Activated naive CD4-positive, alpha-beta T cell treated with anti-CD3 and anti-CD28 coated beads for 36 hours (primary cell): ENCODE measurements around the gene ITK. TPM values are rescaled to one million over a fixed set of nuclear protein-coding genes. Genes with fewer than 3 reads are reported as not detected.
"Not testable (repeated sequence)": the region's sequence is repeated elsewhere in the genome, so short reads cannot be mapped to it uniquely, and the experiment has no call there.

Experiments used
- CTCF ChIA-PET: fragments of 350-600 bp; sonication (Branson Sonifier 250); formaldehyde crosslinking; loops from one replicate; lab custom pipeline; 2021; ENCODE audit warnings: antibody characterized with exemption; lab: Charles Lee
- DNase-seq: peaks from one replicate; pipeline ENCODE4 v3.0.0-alpha.2; 2020
- H3K27ac Mint-ChIP-seq: one replicate; pipeline ENCODE4 v1.8.0; 2021; ENCODE audit warnings: mild to moderate bottlenecking, mixed read lengths
- H3K27me3 Mint-ChIP-seq: one replicate; pipeline ENCODE4 v1.8.0; 2021; ENCODE audit warnings: low read depth, mixed read lengths
- H3K36me3 Mint-ChIP-seq: one replicate; pipeline ENCODE4 v1.8.0; 2021; ENCODE audit warnings: low read depth, mixed read lengths
- H3K4me1 Mint-ChIP-seq: one replicate; pipeline ENCODE4 v1.8.0; 2021; ENCODE audit warnings: low read depth, mixed read lengths
- H3K4me3 Mint-ChIP-seq: one replicate; pipeline ENCODE4 v1.8.0; 2021; ENCODE audit warnings: mild to moderate bottlenecking, moderate library complexity, mixed read lengths
- H3K9me3 Mint-ChIP-seq: one replicate; pipeline ENCODE4 v1.8.0; 2021; ENCODE audit warnings: mixed read lengths
- intact Hi-C: fragments of 100-400 bp; cut with micrococcal nuclease; formaldehyde crosslinking; loops from one replicate; pipeline ENCODE4 v1.15.1; 2023
- total RNA-seq, 2 experiments: library from RNA; stranded (reverse); gene quantifications; one replicate each; pipeline ENCODE4 v1.2.3, GENCODE V29; 2021

Gene ITK
- total RNA-seq, 2 experiments from 2014 or later: 340 TPM

DNA sequence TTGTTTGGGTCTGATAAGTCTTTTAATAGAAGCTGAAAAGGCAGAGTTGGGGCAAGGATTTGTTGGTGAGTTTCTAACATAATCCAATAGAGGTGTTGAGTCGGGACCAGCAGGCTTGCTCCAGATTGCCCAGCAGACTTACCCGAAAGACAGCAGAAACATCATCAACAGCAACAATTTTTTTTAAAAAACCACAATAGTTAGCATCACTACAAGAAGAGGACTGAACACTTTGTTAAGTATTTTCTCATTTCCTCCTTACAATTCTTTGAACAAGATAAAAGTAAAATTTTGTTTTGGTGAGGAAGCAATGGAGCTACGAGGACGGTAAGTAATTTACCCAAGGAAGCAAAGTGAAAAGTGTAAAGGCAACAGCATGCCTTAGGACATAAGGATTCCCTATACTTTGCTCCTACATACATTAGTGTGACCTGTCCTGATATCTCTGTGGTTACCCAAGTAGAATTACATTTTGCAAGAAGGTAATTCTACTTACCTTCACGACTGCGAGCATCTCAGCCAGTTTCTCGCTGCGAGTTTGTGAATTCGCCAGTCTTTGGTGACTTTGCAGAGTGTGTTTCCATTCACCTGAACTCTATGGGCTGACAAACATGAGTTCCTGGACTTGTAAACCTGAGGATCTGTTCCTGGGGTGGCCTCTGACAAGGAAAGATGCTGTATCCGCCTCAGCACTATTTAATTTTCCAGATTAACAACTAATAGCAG lies 13.2 kb downstream of the ITK start:
- peak overlapping the region; percentile 100 for H3K27ac Mint-ChIP-seq
- H3K4me3 Mint-ChIP-seq: peak overlapping the region; percentile 85
- no peaks in the 10 kb centered on the region for H3K9me3 Mint-ChIP-seq
- DNase-seq: peak; percentile 54
- CTCF ChIA-PET: interaction anchor here (0.9 to 6.2 kb wide), 6 partner anchors 9 to 32 kb away, joined by 3 to 27 read pairs (median 6); partner anchors contain the start of gene ITK
- peaks cover 88% of the 10 kb centered on the region for H3K4me1 Mint-ChIP-seq
- intact Hi-C loops: no loop called here
- peaks cover 82% of the 10 kb centered on the region for H3K36me3 Mint-ChIP-seq
- H3K27me3 Mint-ChIP-seq: no peaks in the 10 kb centered on the region

DNA sequence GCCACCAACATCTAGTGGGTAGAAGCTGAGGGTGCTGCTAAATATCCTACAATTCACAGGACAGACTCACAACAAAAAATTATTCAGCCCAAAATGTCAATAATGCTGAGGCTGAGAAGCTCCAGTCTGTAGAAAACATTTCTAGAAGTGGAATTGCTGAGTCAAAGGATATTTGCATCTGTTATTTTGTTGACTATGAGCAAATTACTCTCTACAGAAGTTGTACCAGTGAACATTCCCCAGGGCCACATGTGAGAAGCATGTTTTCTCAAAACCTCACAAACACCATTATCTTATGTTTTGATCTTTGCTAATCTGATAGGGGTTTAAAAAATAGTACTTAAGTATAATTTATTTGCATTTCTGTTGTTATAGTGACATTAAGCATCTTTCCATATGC lies 15.4 kb downstream of the ITK start:
- H3K36me3 Mint-ChIP-seq: peaks cover 80% of the 10 kb centered on the region
- CTCF ChIA-PET: interaction anchor here (0.9 to 1.1 kb wide), 4 partner anchors 9 to 18 kb away, joined by 3 to 5 read pairs (median 4); no protein-coding TSS in a partner anchor
- DNase-seq: no peak
- H3K4me3 Mint-ChIP-seq: peak overlapping the region; percentile 50
- intact Hi-C loops: no loop called here
- no peaks in the 10 kb centered on the region for H3K9me3 Mint-ChIP-seq
- H3K27ac Mint-ChIP-seq: peak overlapping the region; percentile 100
- H3K27me3 Mint-ChIP-seq: no peaks in the 10 kb centered on the region
- H3K4me1 Mint-ChIP-seq: peaks cover 90% of the 10 kb centered on the region

DNA sequence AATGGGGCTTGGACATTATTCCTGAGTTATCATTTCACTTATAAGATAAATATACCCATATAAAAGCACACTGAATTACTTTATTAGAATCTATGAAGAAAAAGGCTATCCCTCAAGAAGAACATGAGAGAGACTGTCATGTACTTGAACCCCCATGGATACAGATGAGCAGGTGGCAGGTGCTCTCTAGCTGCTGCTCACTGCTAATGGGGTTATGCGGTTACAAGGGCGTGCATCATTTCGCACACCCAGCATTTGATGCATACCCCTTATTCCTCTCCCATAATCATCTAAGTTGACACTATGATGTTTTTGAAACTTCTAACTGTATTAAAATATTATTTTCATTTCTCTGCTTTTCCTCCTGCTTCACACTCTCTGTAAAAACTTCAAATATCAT lies 16.4 kb downstream of the ITK start:
- peaks cover 92% of the 10 kb centered on the region for H3K4me1 Mint-ChIP-seq
- no peaks in the 10 kb centered on the region for H3K27me3 Mint-ChIP-seq
- CTCF ChIA-PET: no interaction called here
- peak overlapping the region; percentile 100 for H3K27ac Mint-ChIP-seq
- no peaks in the 10 kb centered on the region for H3K9me3 Mint-ChIP-seq
- peaks cover 82% of the 10 kb centered on the region for H3K36me3 Mint-ChIP-seq
- intact Hi-C loops: no loop called here
- H3K4me3 Mint-ChIP-seq: peak overlapping the region; percentile 43
- peak; percentile 56 for DNase-seq

DNA sequence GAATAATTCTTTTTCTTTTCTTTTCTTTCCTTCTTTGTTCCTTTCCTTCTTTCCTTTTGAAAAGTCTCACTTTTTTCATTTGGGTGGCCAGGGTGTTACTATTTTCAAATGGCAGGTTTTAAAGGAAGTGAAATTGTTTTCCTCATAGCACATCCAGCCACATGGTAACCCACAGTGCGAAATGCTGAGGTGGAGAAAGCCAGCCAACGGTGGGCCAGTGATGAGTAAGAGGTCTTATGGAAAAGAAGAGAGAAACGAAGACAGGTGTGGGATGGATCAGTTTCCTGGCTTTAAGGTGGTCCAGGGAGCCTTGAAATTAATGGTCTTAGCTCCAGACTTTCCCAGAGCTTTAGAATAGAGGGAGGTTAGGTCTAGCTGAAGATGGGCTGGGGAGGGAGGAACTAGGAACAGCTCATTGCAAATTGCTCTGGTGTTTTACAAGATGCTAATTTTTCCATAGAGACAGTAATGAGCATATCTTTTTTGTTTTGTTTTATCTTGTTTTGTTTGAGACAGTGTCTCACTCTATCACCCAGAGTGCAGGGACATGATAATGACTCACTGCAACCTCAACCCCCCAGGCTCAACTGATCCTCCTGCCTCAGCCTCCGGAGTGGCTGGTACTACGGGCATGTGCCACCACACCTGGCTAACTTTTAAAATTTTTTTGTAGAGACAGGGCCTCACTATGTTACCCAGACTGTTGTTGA lies 17.8 kb downstream of the ITK start:
- peak overlapping the region; percentile 100 for H3K27ac Mint-ChIP-seq
- H3K27me3 Mint-ChIP-seq: no peaks in the 10 kb centered on the region
- peak; percentile 80 for DNase-seq
- H3K4me3 Mint-ChIP-seq: peak overlapping the region; percentile 48
- H3K4me1 Mint-ChIP-seq: peaks cover 93% of the 10 kb centered on the region
- intact Hi-C loops: loop anchor here (1.0 to 2.0 kb wide), 5 partner anchors 10 to 50 kb away; no protein-coding TSS in a partner anchor
- H3K36me3 Mint-ChIP-seq: peaks cover 81% of the 10 kb centered on the region
- CTCF ChIA-PET: interaction anchor here (0.8 to 1.8 kb wide), 8 partner anchors 8 to 56 kb away, joined by 3 to 5 read pairs (median 4); partner anchors contain the start of gene ITK
- H3K9me3 Mint-ChIP-seq: no peaks in the 10 kb centered on the region

DNA sequence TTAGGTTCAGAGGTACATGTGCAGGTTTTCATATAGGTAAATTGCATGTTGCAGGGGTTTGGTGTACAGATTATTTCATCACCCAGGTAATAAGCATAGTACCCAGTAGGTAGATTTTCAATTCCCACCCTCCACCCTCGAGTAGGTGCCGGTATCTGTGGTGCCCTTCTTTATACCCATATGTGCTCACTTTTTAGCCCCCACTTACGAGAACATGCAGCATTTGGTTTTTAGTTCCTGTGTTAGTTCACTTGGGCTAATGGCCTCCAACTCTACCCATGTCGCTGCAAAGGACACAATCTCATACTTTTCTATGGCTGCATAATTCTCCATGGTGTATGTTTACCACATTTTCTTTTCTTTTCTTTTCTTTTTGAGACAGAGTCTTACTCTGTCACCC lies 21.2 kb downstream of the ITK start:
- H3K36me3 Mint-ChIP-seq: peaks cover 77% of the 10 kb centered on the region
- no peak for DNase-seq
- H3K27me3 Mint-ChIP-seq: no peaks in the 10 kb centered on the region
- peak overlapping the region; percentile 100 for H3K27ac Mint-ChIP-seq
- H3K4me1 Mint-ChIP-seq: peaks cover 90% of the 10 kb centered on the region
- H3K9me3 Mint-ChIP-seq: no peaks in the 10 kb centered on the region
- CTCF ChIA-PET: no interaction called here
- intact Hi-C loops: no loop called here
- peak overlapping the region; percentile 72 for H3K4me3 Mint-ChIP-seq

DNA sequence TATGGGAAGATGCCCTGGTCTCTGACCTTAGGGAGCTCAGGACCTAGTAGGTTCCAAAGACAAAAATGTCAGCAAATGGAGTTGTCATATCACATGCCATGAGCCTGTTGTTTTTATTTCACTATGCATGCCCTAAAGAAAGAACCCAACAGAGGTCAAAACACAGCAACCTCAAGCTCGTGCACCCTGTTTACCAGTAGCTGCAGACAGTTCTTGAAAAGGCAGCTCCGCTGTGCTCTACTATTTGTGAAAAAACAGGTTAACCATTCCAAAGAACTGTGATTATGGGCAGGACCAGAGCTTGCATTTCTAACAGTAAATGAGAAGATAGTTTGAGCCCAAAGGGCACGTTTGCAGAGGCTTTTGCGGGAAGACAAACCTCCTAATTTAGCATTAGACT lies 22.8 kb downstream of the ITK start:
- H3K27me3 Mint-ChIP-seq: no peaks in the 10 kb centered on the region
- DNase-seq: no peak
- intact Hi-C loops: no loop called here
- H3K4me3 Mint-ChIP-seq: peak overlapping the region; percentile 45
- peaks cover 89% of the 10 kb centered on the region for H3K4me1 Mint-ChIP-seq
- peak overlapping the region; percentile 100 for H3K27ac Mint-ChIP-seq
- CTCF ChIA-PET: interaction anchor here (0.6 to 3.0 kb wide), 10 partner anchors 9 to 54 kb away, joined by 3 to 10 read pairs (median 4); no protein-coding TSS in a partner anchor
- no peaks in the 10 kb centered on the region for H3K9me3 Mint-ChIP-seq
- peaks cover 77% of the 10 kb centered on the region for H3K36me3 Mint-ChIP-seq

DNA sequence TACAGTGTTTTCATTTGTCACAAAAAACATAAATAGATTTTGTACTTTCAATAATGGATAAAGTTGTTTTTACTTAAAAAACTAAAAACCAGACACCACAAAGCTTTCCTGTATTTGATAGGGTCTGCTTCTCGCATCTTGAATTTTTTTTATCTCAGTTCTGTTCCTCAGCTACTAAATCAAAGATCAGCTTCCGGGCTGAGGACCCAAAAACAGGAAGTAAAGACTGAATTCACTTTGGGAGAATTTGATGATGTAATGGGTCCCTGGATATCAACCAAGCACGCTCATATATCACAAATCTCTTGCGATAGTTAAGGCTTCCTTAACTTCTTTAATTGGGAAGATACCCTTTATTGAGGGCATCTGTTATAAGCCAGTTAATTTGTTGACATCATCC lies 24.1 kb downstream of the ITK start:
- H3K4me3 Mint-ChIP-seq: peak overlapping the region; percentile 45
- DNase-seq: no peak
- H3K9me3 Mint-ChIP-seq: no peaks in the 10 kb centered on the region
- no peaks in the 10 kb centered on the region for H3K27me3 Mint-ChIP-seq
- H3K36me3 Mint-ChIP-seq: peaks cover 80% of the 10 kb centered on the region
- intact Hi-C loops: loop anchor here (1.0 kb wide), 1 partner anchor 11 kb away; no protein-coding TSS in a partner anchor
- H3K4me1 Mint-ChIP-seq: peaks cover 90% of the 10 kb centered on the region
- H3K27ac Mint-ChIP-seq: peak overlapping the region; percentile 100
- CTCF ChIA-PET: interaction anchor here (0.6 to 3.0 kb wide), 5 partner anchors 12 to 119 kb away, joined by 3 to 10 read pairs (median 7); no protein-coding TSS in a partner anchor

DNA sequence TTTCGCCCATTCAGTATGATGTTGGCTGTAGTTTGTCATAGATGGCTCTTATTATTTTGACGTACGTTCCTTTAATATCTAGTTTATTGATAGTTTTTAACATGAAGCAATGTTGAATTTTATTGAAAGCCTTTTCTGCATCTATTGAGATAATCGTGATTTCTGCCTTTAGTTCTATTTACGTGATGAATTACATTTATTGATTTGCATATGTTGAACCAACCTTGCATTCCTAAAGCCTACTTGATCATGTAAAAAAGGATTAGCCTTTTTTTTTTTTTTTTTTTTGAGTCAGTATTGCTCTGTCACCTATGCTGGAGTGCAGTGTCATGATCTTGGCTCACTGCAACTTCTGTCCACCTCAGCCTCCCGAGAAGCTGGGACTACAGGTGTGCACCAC lies 25.1 kb downstream of the ITK start:
- H3K36me3 Mint-ChIP-seq: peaks cover 78% of the 10 kb centered on the region
- peak overlapping the region; percentile 81 for H3K27ac Mint-ChIP-seq
- no peak for DNase-seq
- no peaks in the 10 kb centered on the region for H3K9me3 Mint-ChIP-seq
- CTCF ChIA-PET: interaction anchor here (0.7 to 3.0 kb wide), 4 partner anchors 11 to 107 kb away, joined by 3 to 10 read pairs (median 3); no protein-coding TSS in a partner anchor
- H3K27me3 Mint-ChIP-seq: no peaks in the 10 kb centered on the region
- H3K4me1 Mint-ChIP-seq: peaks cover 88% of the 10 kb centered on the region
- intact Hi-C loops: no loop called here
- no peak overlapping the region for H3K4me3 Mint-ChIP-seq

DNA sequence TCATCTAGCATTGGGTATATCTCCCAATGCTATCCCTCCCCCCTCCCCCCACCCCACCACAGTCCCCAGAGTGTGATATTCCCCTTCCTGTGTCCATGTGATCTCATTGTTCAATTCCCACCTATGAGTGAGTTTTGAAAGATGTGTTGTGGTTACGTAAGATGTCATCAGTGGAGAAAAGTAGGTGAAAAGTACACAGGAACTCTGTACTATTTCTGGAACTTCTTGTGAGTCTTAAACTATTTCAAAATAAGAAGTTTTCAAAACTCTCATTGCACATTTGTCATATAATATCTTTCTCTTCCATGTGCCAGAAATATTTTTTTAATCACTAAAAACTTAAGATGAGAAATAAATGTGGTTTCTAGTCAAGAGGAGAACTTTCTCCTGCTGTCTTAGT lies 30.0 kb downstream of the ITK start:
- DNase-seq, H3K27me3 Mint-ChIP-seq, H3K9me3 Mint-ChIP-seq, CTCF ChIA-PET, H3K4me3 Mint-ChIP-seq: not testable (repeated sequence)
- H3K27ac Mint-ChIP-seq: peak overlapping the region; percentile 97
- H3K36me3 Mint-ChIP-seq: peaks cover 89% of the 10 kb centered on the region
- intact Hi-C loops: loop anchor here (10.0 kb wide), 1 partner anchor 1994 kb away; the partner anchor contains the start of gene RNF145
- H3K4me1 Mint-ChIP-seq: peaks cover 96% of the 10 kb centered on the region

DNA sequence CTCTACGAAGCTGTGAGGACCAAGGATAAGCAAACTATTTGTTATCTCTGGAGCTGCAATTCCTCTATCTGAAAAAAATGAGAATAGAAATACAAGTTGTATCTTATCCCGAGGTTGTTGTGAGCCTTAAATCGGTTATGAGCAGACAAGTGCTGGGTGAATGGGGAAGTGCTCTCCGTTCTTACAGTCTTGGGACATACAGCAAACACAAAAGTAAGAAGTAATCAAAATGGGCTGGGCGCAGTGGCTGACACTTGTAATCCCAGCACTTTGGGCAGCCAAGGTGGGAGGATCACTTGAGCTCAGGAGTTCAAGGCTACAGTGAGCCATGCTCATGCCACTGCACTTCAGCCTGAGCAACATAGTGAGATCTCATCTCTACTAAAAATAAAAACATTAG lies 31.7 kb downstream of the ITK start:
- H3K36me3 Mint-ChIP-seq: peaks cover 94% of the 10 kb centered on the region
- intact Hi-C loops: loop anchor here (10.0 kb wide), 1 partner anchor 1992 kb away; the partner anchor contains the start of gene RNF145
- no peaks in the 10 kb centered on the region for H3K9me3 Mint-ChIP-seq
- DNase-seq: no peak
- peak overlapping the region; percentile 97 for H3K27ac Mint-ChIP-seq
- no peak overlapping the region for H3K4me3 Mint-ChIP-seq
- CTCF ChIA-PET: interaction anchor here (0.8 to 1.3 kb wide), 3 partner anchors 9 to 63 kb away, joined by 3 to 4 read pairs (median 3); no protein-coding TSS in a partner anchor
- H3K4me1 Mint-ChIP-seq: peaks cover 98% of the 10 kb centered on the region
- H3K27me3 Mint-ChIP-seq: no peaks in the 10 kb centered on the region

DNA sequence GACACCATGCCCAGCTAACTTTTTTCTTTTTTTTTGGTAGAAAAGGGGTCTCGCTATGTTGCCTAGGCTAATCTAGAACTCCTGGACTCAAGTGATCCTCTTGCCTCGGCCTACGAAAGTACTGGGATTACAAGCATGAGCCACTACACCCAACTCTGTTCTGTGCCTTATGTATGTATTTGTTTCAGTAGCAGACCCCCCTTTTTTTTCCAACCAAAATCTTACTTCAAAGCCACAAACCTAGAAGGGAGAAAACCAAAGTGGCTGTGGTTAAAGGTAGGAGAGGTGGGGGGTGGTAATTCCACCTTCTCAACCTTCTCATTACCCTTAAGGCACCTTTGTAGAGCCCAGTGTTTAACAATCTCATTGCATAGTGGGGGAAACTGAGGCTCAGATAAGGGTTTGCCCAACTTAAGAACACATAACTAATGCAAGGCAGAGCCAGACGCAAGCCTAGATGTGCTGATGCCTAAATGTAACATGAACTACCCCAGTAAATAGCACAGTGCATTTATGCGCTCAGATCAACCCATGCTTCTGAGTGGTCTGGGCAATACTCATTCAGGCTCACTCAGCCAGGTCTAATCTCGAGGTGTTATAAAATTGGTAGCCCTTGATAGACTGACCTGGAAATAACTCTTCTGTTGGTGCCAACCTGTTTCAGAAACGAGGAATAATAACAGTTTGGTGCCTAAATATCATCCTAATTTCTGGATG lies 33.0 kb downstream of the ITK start:
- DNase-seq: no peak
- CTCF ChIA-PET: interaction anchor here (0.9 to 1.2 kb wide), 3 partner anchors 9 to 19 kb away, joined by 3 to 4 read pairs (median 4); no protein-coding TSS in a partner anchor
- peaks cover 94% of the 10 kb centered on the region for H3K36me3 Mint-ChIP-seq
- H3K4me1 Mint-ChIP-seq: peaks cover 98% of the 10 kb centered on the region
- peak overlapping the region; percentile 97 for H3K27ac Mint-ChIP-seq
- intact Hi-C loops: loop anchor here (1.0 to 10.0 kb wide), 2 partner anchors 9 to 1991 kb away; partner anchors contain the start of gene RNF145
- H3K9me3 Mint-ChIP-seq: no peaks in the 10 kb centered on the region
- no peak overlapping the region for H3K4me3 Mint-ChIP-seq
- H3K27me3 Mint-ChIP-seq: no peaks in the 10 kb centered on the region
